HepG2 (cell line): ENCODE measurements around the gene SAAL1. TPM values are rescaled to one million over a fixed set of nuclear protein-coding genes. Genes with fewer than 3 reads are reported as not detected.

Source experiments
- ATAC-seq: fragments of 200-7000 bp; cut with Tn5 transposase; 3 replicates; pipeline ENCODE4 v1.9.1; 2020; ENCODE audit warnings: mild to moderate bottlenecking, moderate library complexity
- BruUV-seq: library from RNA; stranded (reverse); fragments of 400-500 nt; replicated peaks from 2 replicates; lab custom pipeline; 2021; lab: Mats Ljungman, UMichigan
- CTCF ChIA-PET: fragments of 300-600 bp; formaldehyde crosslinking; extraction: SDS; loops from one replicate; lab custom pipeline; 2021; ENCODE audit warnings: low total read pairs, inconsistent platforms, low intra/inter-chr PET ratio; lab: Yijun Ruan, JAX
- POLR2A ChIA-PET: fragments of 350-600 bp; sonication (Branson Sonifier 250); formaldehyde crosslinking; loops from one replicate; lab custom pipeline; 2020; ENCODE audit warnings: antibody characterized with exemption, inconsistent platforms; lab: Yijun Ruan, JAX
- DNase-seq: peaks from one replicate; pipeline ENCODE4 v3.0.0-alpha.2; 2015; ENCODE audit warnings: low spot score
- FAIRE-seq: peaks from 3 replicates; lab custom pipeline; 2011; peaks lifted over from hg19 to GRCh38; lab: Jason Lieb, UNC
- H2AFZ ChIP-seq: one replicate; pipeline ENCODE4 v1.6.1; 2011; ENCODE audit warnings: low read length, inconsistent platforms
- H3K27ac ChIP-seq: fragments of 300-600 bp; 3 replicates; pipeline ENCODE4 v1.8.0; 2011; ENCODE audit warnings: mixed run types, mild to moderate bottlenecking, mixed read lengths, low read length, inconsistent platforms; ENCODE audit not compliant: insufficient read depth; ENCODE audit errors: extremely low read length
- H3K27me3 ChIP-seq, 2 experiments: fragments of 200-600 bp in 1 of 2; 2 replicates in 1 of 2; 3 replicates in 1 of 2; pipeline versions ENCODE4 v1.6.0 to v1.8.0; 2011; ENCODE audit warnings: low read length in 2 of 2, mild to moderate bottlenecking in 2 of 2, moderate library complexity in 2 of 2, inconsistent platforms in 1 of 2; ENCODE audit not compliant: insufficient read depth in 2 of 2, control insufficient read depth in 1 of 2
- H3K36me3 ChIP-seq, 2 experiments: fragments of 200-600 bp in 1 of 2; replicated peaks in 1 of 2; 2 replicates in 1 of 2; 3 replicates in 1 of 2; pipeline versions ENCODE4 v1.5.1 to v1.8.0; 2011; ENCODE audit warnings: low read length in 2 of 2, inconsistent platforms in 1 of 2; ENCODE audit not compliant: insufficient read depth in 2 of 2, control insufficient read depth in 1 of 2
- H3K4me1 ChIP-seq: 2 replicates; pipeline ENCODE4 v1.5.1; 2012; ENCODE audit warnings: low read length, inconsistent platforms; ENCODE audit not compliant: insufficient read depth
- H3K4me2 ChIP-seq: 2 replicates; pipeline ENCODE4 v1.6.0; 2011; ENCODE audit warnings: low read depth, low read length, inconsistent platforms
- H3K4me3 ChIP-seq, 3 experiments: fragments of 200-600 bp in 1 of 3; sonication (generic), shearing (Covaris generic) in 1 of 3; replicated peaks in 1 of 3; 2 replicates each; pipeline ENCODE4 v1.5.1; 2011 to 2016; ENCODE audit warnings: low read length in 3 of 3, inconsistent platforms in 2 of 3, low read depth in 2 of 3, mild to moderate bottlenecking in 2 of 3, control low read depth in 1 of 3, mixed read lengths in 1 of 3; ENCODE audit not compliant: insufficient read depth in 1 of 3
- H3K79me2 ChIP-seq: one replicate; pipeline ENCODE4 v1.6.1; 2011; ENCODE audit warnings: low read length, inconsistent platforms; ENCODE audit not compliant: insufficient read depth
- H3K9ac ChIP-seq: 2 replicates; pipeline ENCODE4 v1.6.0; 2011; ENCODE audit warnings: mild to moderate bottlenecking, low read depth, low read length, inconsistent platforms; ENCODE audit not compliant: insufficient read depth
- H3K9me3 ChIP-seq: 2 replicates; pipeline ENCODE4 v1.5.1; 2012; ENCODE audit warnings: mild to moderate bottlenecking, low read length
- H4K20me1 ChIP-seq: 2 replicates; pipeline ENCODE4 v1.6.0; 2011; ENCODE audit warnings: inconsistent platforms, mild to moderate bottlenecking, low read length, moderate library complexity; ENCODE audit not compliant: insufficient read depth
- FOXO1 ChIP-seq: sonication (generic); formaldehyde crosslinking; IDR thresholded peaks from 2 replicates; pipeline ENCODE4 v1.4.0; 2020; ENCODE audit warnings: missing genetic modification reagents
- KDM1A ChIP-seq: IDR thresholded peaks from 2 replicates; pipeline ENCODE4 v1.6.1; 2016; ENCODE audit warnings: missing compliant biosample characterization
- KDM4B ChIP-seq: sonication (generic); formaldehyde crosslinking; IDR thresholded peaks from 2 replicates; pipeline ENCODE4 v1.4.0; 2020; ENCODE audit warnings: missing genetic modification reagents
- KMT2B ChIP-seq: IDR thresholded peaks from 2 replicates; pipeline ENCODE4 v1.6.1; 2016; ENCODE audit warnings: missing genetic modification reagents, missing compliant biosample characterization
- MAFG ChIP-seq: sonication (generic); formaldehyde crosslinking; IDR thresholded peaks from 2 replicates; pipeline ENCODE4 v1.5.1; 2020; ENCODE audit warnings: mild to moderate bottlenecking, missing genetic modification reagents
- NFE2L2 ChIP-seq: fragments of 150-350 bp; IDR thresholded peaks from 2 replicates; pipeline ENCODE4 v1.6.1; 2014; ENCODE audit warnings: low read length
- PCBP1 ChIP-seq: fragments of 200-400 bp; formaldehyde crosslinking; IDR thresholded peaks from 2 replicates; pipeline ENCODE4 v1.6.1; 2017; ENCODE audit warnings: mild to moderate bottlenecking, low read depth, low read length, borderline replicate concordance
- PRPF4 ChIP-seq: fragments of 200-400 bp; formaldehyde crosslinking; IDR thresholded peaks from 2 replicates; pipeline ENCODE4 v1.6.1; 2016; ENCODE audit warnings: low read length, low read depth; ENCODE audit not compliant: poor library complexity, severe bottlenecking
- SRSF9 ChIP-seq: fragments of 200-400 bp; formaldehyde crosslinking; IDR thresholded peaks from 2 replicates; pipeline ENCODE4 v1.6.1; 2018; ENCODE audit warnings: borderline replicate concordance, mild to moderate bottlenecking, low read depth, low read length; ENCODE audit not compliant: insufficient read depth, poor library complexity, severe bottlenecking
- STAT5B ChIP-seq: sonication (generic); formaldehyde crosslinking; IDR thresholded peaks from 2 replicates; pipeline ENCODE4 v1.4.0; 2020; ENCODE audit warnings: missing genetic modification reagents
- ZKSCAN8 ChIP-seq: IDR thresholded peaks from 2 replicates; pipeline ENCODE4 v1.6.1; 2016; ENCODE audit warnings: borderline replicate concordance, missing genetic modification reagents, missing compliant biosample characterization
- ZMYM4 ChIP-seq: sonication (generic); formaldehyde crosslinking; IDR thresholded peaks from 2 replicates; pipeline ENCODE4 v1.8.1; 2023; ENCODE audit warnings: mild to moderate bottlenecking, missing genetic modification reagents
- ZNF589 ChIP-seq: sonication (generic); formaldehyde crosslinking; conservative IDR thresholded peaks from 2 replicates; pipeline ENCODE4 v1.8.0; 2022; ENCODE audit warnings: mild to moderate bottlenecking, moderate library complexity, missing genetic modification reagents
- WGBS: methylation state at CpG from one replicate; pipeline ENCODE4 v1.1.6; 2017; ENCODE audit warnings: low lambda C conversion rate; 5-methylcytosine and 5-hydroxymethylcytosine counted together
- in situ Hi-C: cut with HindIII; loops from 2 replicates; pipeline ENCODE4 v1.10.0; 2017; ENCODE audit warnings: low pct_unique_long_range_greater_than_20kb; ENCODE audit not compliant: extremely low pct_ligation_motif_present
- intact Hi-C: fragments of 100-400 bp; cut with micrococcal nuclease; formaldehyde crosslinking; loops from one replicate; pipeline ENCODE4 v1.10.0; 2022; ENCODE audit not compliant: unreplicated experiment
- polyA plus RNA-seq, 8 experiments: library from polyadenylated mRNA; depleted of rRNA in 3 of 8; stranded (reverse) in 7 of 8; unstranded in 1 of 8; fragments of >200 nt; fragmentation: Illumina TruSeq in 4 of 8; extraction: Trizol in 4 of 8; gene quantifications; 2 replicates each; pipeline versions ENCODE4 v1.2.1 to v1.2.3, GENCODE V29; 2011 to 2016; ENCODE audit warnings: low read depth in 4 of 8, missing spikeins in 1 of 8, mixed read lengths in 1 of 8; ENCODE audit not compliant: insufficient read depth in 1 of 8
- total RNA-seq, 5 experiments: library from RNA; depleted of rRNA; stranded (reverse); fragments of >200 nt; fragmentation: Illumina TruSeq; extraction: Trizol; gene quantifications; 2 replicates each; pipeline ENCODE4 v1.2.3, GENCODE V29; 2016; ENCODE audit warnings: low read depth in 1 of 5
- TF ChIP-seq, protein P1 (sequence below): sonication (generic); formaldehyde crosslinking; IDR thresholded peaks from 2 replicates; pipeline ENCODE4 v1.4.0; 2020; ENCODE audit warnings: missing genetic modification reagents
- TF ChIP-seq, protein P2 (sequence below): sonication (generic); formaldehyde crosslinking; IDR thresholded peaks from 2 replicates; pipeline ENCODE4 v1.5.1; 2020; ENCODE audit warnings: mild to moderate bottlenecking, missing genetic modification reagents, borderline replicate concordance
- TF ChIP-seq, protein P3 (sequence below): sonication (generic); formaldehyde crosslinking; IDR thresholded peaks from 2 replicates; pipeline ENCODE4 v1.4.0; 2020; ENCODE audit warnings: missing genetic modification reagents

The SAAL1 gene
- total and polyA plus RNA-seq, 2 of the 13 experiments (the other 11 are each of a cell fraction or from before 2014, with no cell fraction given): 16.5 to 46.0 TPM

DNA sequence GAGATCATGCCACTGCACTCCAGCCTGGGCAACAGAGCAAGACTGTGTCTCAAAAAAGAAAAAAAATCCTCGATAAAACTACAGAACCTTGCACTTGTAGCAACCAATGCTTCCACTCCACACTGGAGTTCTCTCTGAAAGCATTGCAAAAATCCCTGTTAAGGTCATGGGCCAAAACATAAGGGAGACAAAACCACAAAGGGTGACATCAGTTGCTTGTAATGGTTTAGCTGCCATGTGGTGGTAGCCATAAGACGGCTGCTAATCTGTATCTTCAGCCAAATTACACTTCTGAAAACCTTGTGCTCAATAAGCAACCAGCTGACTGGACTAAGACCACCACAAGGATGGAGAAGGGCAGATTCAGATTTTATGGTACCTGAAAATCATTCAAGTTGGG is 39.3 kb downstream of the SAAL1 start (continued):
- TF ChIP-seq, protein P1, sequence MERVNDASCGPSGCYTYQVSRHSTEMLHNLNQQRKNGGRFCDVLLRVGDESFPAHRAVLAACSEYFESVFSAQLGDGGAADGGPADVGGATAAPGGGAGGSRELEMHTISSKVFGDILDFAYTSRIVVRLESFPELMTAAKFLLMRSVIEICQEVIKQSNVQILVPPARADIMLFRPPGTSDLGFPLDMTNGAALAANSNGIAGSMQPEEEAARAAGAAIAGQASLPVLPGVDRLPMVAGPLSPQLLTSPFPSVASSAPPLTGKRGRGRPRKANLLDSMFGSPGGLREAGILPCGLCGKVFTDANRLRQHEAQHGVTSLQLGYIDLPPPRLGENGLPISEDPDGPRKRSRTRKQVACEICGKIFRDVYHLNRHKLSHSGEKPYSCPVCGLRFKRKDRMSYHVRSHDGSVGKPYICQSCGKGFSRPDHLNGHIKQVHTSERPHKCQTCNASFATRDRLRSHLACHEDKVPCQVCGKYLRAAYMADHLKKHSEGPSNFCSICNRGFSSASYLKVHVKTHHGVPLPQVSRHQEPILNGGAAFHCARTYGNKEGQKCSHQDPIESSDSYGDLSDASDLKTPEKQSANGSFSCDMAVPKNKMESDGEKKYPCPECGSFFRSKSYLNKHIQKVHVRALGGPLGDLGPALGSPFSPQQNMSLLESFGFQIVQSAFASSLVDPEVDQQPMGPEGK (CRISPR knock-in tag): no peak
- TF ChIP-seq, all 625 proteins: peak for 0

DNA sequence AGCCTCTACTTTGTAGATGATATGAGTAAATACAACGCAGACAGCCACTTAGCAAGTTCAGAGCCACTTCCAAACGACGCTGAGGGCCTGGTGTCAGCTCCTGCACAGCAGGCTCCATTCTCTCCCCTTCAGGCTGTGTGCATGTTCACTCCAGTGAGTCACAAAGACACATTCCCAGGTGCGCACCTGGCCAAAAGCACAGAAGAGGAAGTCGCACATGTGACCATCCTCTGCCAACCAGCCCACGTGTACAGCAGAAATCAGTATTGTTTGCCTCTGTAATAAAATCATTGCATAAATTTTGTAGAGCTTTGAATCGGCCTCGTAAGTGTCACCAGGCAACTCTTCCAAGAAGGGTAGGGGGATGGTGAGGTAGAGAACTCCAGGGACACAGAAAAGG is 40.3 kb downstream of the SAAL1 start:
- in situ Hi-C loops (no loop called here), intact Hi-C loops (no loop called here)
- FAIRE-seq (no peak), ATAC-seq (no peak), DNase-seq (no peak)
- POLR2A ChIA-PET: no interaction called here
- H3K4me3 ChIP-seq: no peak overlapping the region
- H3K9me3 ChIP-seq: no peaks in the 10 kb centered on the region
- WGBS: 87% methylated on average over 8 of the region's 8 CpGs
- H2AFZ ChIP-seq: no peak overlapping the region
- no TSS peak for BruUV-seq
- TF ChIP-seq FOXO1: no peak
- TF ChIP-seq, protein P2, sequence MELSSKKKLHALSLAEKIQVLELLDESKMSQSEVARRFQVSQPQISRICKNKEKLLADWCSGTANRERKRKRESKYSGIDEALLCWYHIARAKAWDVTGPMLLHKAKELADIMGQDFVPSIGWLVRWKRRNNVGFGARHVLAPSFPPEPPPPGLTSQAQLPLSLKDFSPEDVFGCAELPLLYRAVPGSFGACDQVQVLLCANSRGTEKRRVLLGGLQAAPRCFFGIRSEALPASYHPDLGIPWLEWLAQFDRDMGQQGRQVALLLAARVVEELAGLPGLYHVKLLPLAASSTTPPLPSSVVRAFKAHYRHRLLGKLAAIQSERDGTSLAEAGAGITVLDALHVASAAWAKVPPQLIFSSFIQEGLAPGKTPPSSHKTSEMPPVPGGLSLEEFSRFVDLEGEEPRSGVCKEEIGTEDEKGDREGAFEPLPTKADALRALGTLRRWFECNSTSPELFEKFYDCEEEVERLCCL: no peak
- no peak for TF ChIP-seq SRSF9
- TF ChIP-seq KDM4B (CRISPR knock-in tag): no peak
- no peak for TF ChIP-seq KDM1A (CRISPR knock-in tag)
- TF ChIP-seq ZNF589 (CRISPR knock-in tag): no peak
- no peak for TF ChIP-seq PCBP1
- no peak for TF ChIP-seq NFE2L2
- TF ChIP-seq, protein P3, sequence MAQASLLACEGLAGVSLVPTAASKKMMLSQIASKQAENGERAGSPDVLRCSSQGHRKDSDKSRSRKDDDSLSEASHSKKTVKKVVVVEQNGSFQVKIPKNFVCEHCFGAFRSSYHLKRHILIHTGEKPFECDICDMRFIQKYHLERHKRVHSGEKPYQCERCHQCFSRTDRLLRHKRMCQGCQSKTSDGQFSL (CRISPR knock-in tag): no peak
- no peak for TF ChIP-seq ZKSCAN8 (CRISPR knock-in tag)
- no peak for TF ChIP-seq PRPF4
- TF ChIP-seq KMT2B (CRISPR knock-in tag): no peak
- no peak for TF ChIP-seq STAT5B (CRISPR knock-in tag)
- TF ChIP-seq ZMYM4 (CRISPR knock-in tag): no peak
- no peak for TF ChIP-seq MAFG (CRISPR knock-in tag)
- H3K36me3 ChIP-seq: no peaks in the 10 kb centered on the region
- H3K79me2 ChIP-seq: no peaks in the 10 kb centered on the region
- H3K27me3 ChIP-seq: no peaks in the 10 kb centered on the region
- no peaks in the 10 kb centered on the region for H4K20me1 ChIP-seq
- H3K4me1 ChIP-seq: 0 out of 2 replicates have a peak, but pooled peaks cover 6% of the 10 kb centered on the region
- CTCF ChIA-PET: no interaction called here
- H3K4me2 ChIP-seq: no peak overlapping the region
- no peak overlapping the region for H3K9ac ChIP-seq
- H3K27ac ChIP-seq: no peak overlapping the region
